Cardiac fibroblast (primary cell): ENCODE results near the gene GDAP2.
A peak's percentile ranks its signal among the peaks of the same experiment; 100 is the strongest.
"Not testable (repeated sequence)": the region's sequence is repeated elsewhere in the genome, so short reads cannot be mapped to it uniquely, and the experiment has no call there.

Experiments used
- DNase-seq, 2 donors: peaks; one replicate each; pipeline versions ENCODE4 v3.0.0 to v3.0.0-alpha.2; 2010; ENCODE audit warnings: low read depth in 2 of 2
- H3K4me3 ChIP-seq, 2 donors: replicated peaks in 1 of 2; 1 replicate in 1 of 2; 2 replicates in 1 of 2; pipeline ENCODE4 v1.5.1; 2011; ENCODE audit warnings: low read depth in 2 of 2, low read length in 2 of 2, mild to moderate bottlenecking in 2 of 2, moderate library complexity in 1 of 2
- CTCF ChIP-seq: IDR thresholded peaks from one replicate; pipeline ENCODE4 v1.5.1; 2011; ENCODE audit warnings: low read depth, mild to moderate bottlenecking, low read length, inconsistent platforms

Gene GDAP2

GRCh38 chr1:117851687-117852086 lies 77.7 kb downstream of the GDAP2 start:
- no peak overlapping the region for H3K4me3 ChIP-seq
- TF ChIP-seq CTCF = no peak
- DNase-seq = no peak

DNA sequence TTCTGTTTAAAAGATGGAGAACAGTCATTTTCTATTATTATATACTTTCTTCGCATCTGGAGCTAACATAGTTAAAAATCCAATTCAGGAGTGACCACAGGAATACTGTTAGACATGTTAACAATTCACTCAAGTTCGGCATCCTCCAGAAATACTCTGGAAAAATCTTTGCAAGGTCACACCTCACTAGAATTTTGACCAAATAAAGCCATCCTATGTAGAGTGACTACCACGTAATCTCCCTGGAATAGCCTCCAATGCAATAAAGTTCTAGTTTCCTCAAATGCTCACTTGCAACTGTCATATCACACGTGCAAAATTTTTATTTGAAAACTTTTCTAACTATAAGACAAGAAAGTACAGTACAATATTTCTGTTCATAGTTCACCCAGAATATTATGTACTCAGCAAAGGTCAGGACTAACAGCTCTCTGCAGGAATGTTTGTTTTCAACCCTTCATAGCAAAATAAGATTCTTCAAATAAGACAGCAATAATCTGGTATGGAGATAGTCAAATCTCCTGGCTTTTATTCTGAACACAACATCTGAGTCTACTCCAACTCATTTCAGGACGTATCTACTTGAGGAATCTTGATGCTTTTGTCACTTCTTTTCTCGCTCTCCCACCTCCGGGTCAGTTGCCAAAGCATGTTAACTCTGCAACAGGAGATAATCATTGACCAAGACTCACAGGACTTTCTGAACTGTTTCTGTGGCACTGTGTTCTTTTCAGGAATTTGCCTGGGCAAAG lies 82.6 kb downstream of the GDAP2 start:
- no peak for TF ChIP-seq CTCF
- DNase-seq = no peak
- no peak overlapping the region for H3K4me3 ChIP-seq

GRCh38 chr1:117844478-117844877 lies 84.9 kb downstream of the GDAP2 start:
- DNase-seq = not testable (repeated sequence)

GRCh38 chr1:117843791-117844190 lies 85.6 kb downstream of the GDAP2 start:
- H3K4me3 ChIP-seq = no peak overlapping the region
- TF ChIP-seq CTCF = no peak
- DNase-seq = peak in 1 of 2 donors; percentile 52

More at GRCh38 chr1:117844478-117844877, 84.9 kb downstream of the GDAP2 start:
- not testable (repeated sequence) for H3K4me3 ChIP-seq

DNA sequence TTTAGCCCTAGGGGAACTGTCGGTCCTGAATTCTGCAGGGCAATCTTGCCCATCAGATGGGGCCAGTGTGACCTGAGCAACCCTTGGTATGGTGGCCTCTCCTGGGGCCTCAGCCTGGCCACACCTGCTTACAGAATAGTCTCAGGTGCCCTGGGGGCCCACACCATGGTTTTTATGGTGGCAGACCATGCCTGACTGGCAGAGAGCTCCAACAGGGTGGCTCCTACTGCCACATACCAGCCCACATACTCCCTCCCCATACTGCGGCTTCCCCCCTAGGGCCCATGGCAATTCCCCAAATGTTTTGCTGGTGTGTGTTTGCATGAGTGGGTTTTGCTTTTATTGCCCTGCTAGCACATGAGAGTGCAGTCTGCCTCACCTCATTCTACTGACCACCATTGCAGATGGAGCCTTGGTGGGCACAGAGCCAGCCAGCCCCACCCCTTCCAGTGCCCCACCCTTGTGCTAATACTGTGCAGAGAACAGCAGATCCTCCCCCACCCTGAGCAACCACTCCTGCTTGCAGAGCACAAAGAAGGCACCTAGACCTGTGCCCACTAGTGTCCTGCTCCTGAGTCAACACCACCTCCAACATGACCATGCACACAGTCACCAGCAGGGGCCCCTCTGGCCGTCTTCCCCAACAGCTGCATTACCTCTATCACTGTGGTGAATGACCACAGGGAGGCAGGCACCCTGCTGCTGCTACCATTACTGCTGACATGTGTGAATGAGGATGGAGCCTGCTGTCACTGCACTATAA lies 86.8 kb downstream of the GDAP2 start:
- DNase-seq = no peak
- no peak overlapping the region for H3K4me3 ChIP-seq
- peak; percentile 20 for TF ChIP-seq CTCF

DNA sequence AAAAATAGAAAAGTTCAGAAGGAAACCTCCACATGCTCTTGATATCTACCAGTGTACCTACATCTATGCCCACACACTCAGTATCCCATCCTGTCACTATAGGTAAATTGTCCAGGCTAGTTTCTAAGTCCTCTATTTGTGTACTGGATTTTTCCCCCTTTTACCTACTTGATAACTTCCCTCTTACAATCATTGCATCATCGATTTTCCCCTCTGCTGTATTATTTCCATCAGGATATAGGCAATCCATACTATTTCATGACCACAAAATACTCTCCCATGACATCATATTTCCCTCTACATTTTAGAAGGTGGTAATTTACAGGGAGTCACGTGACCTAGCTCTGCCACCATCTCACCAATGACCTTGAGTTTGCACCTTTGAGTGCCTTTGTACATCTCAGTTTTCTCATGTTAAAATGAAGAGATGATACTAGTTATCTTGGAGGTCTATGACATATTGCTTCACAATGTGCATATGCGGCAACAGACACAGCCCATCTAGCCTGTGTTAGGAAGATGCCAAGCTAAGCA lies 88.2 kb downstream of the GDAP2 start:
- DNase-seq = no peak
- no peak overlapping the region for H3K4me3 ChIP-seq
- TF ChIP-seq CTCF = no peak

DNA sequence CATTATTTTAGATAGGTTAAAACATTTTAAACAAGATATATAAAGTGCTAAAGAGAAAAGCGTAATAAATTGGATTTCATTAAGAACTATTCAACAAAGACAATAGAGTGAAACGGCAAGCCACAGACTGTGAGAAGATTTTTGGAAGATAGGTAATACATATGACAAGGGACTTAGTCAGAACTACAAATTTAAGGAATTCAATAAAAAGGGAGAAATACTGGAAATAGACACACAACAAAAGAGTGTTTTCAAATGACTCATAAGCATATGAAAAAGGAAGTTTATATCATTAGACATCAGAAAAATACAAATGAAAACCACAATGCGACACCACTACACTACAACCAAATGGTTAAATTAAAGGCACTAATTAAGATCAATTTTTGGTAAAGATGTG lies 90.5 kb downstream of the GDAP2 start:
- H3K4me3 ChIP-seq = no peak overlapping the region
- peak; percentile 29 to 90 for DNase-seq
- TF ChIP-seq CTCF = no peak
